ENCODE data around the gene GAL3ST1.
A peak's percentile ranks its signal among the peaks of the same experiment; 100 is the strongest.

The GAL3ST1 gene

DNA sequence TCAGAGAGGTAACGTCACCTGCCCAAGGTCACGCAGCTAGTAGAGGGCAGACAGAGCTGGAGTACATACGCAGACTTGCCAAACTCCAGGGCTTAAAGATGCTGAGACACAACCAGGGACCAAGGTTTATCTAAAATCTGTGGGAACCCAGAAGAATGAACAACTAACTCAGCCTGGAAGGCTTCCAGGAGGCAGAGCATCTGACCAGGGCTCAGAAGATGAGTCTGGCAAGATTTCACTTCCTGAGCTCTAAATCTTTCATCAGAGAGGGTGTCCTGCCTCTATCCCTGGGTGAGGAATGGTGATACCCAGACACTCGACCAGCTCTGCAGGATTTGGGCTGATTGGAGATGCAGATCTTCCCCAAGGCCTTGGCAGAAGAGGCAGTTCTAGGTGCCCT lies 9.1 kb downstream of the GAL3ST1 start:
- Histone ChIP-seq H2BK5ac (ENCODE audit: low read depth, low read length, poor library complexity) (no peak overlapping the region), H2AFZ (ENCODE audit: insufficient read depth, low read length, poor library complexity) (no peak overlapping the region), H3K23ac (ENCODE audit: low read length) (no peak overlapping the region), H4K12ac (ENCODE audit: low read depth, low read length) (no peak overlapping the region), H3K9me3 (ENCODE audit: insufficient read depth, low read depth, low read length) (no peaks in the 10 kb centered on the region), H3K9ac (ENCODE audit: low read length) (no peak overlapping the region), H4K91ac (ENCODE audit: low read depth, low read length) (no peak overlapping the region), H3K27ac (ENCODE audit: low read depth, low read length) (no peak overlapping the region), H3K4me1 (ENCODE audit: control insufficient read depth in 1 of 2, insufficient read depth in 2 of 2, low read length in 2 of 2) (peaks cover 0 to 10% of the 10 kb centered on the region in 2 experiments), H3K4me2 (ENCODE audit: low read length) (no peak overlapping the region), H2AK5ac (ENCODE audit: low read length) (no peak overlapping the region), H3K18ac (ENCODE audit: low read length) (no peak overlapping the region), H2BK120ac (ENCODE audit: insufficient read depth, low read length, poor library complexity) (no peak overlapping the region), H3K4ac (ENCODE audit: low read depth, low read length) (no peak overlapping the region), H2BK12ac (ENCODE audit: low read length) (no peak overlapping the region), H3K4me3 (ENCODE audit: low read depth, low read length) (no peak overlapping the region), H3K79me2 (ENCODE audit: control insufficient read depth, insufficient read depth, low read length, poor library complexity) (no peaks in the 10 kb centered on the region), H3K27me3 (ENCODE audit: insufficient read depth, low read length) (no peaks in the 10 kb centered on the region), H3K14ac (ENCODE audit: low read length) (no peak overlapping the region), H3K36me3 (ENCODE audit: control insufficient read depth in 1 of 2, insufficient read depth in 2 of 2, low read length in 2 of 2) (no peaks in the 10 kb centered on the region), H4K8ac (ENCODE audit: low read depth, low read length) (no peak overlapping the region), H3K79me1 (ENCODE audit: low read length) (no peaks in the 10 kb centered on the region)
- no peak for DNase-seq
- no CpG with 5 or more reads among the region's 4 CpGs for WGBS (ENCODE audit: extremely low coverage, insufficient coverage, insufficient read length)

DNA sequence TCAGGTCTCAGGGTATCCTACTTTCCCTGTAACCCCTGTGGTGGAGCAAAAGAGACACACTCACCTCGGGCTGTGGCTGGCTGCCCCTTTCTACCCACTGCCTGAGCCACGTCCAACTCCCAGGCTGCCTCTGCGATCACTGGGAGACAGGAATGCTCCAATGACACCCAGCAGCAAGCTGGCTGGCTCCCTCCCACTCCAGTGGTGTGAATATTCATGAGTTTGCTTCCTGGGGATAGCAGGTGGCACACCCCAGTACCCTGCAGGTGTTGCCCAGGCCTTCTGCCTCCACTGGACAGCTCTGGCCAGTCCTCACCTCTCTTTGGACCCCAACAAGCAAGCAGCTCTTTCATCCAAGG lies 9.7 kb downstream of the GAL3ST1 start:
- Histone ChIP-seq H3K18ac (ENCODE audit: low read length) (no peak overlapping the region), H4K91ac (ENCODE audit: low read depth, low read length) (no peak overlapping the region), H4K12ac (ENCODE audit: low read depth, low read length) (no peak overlapping the region), H3K4me2 (ENCODE audit: low read length) (no peak overlapping the region), H2BK12ac (ENCODE audit: low read length) (no peak overlapping the region), H3K4me3 (ENCODE audit: low read depth, low read length) (no peak overlapping the region), H3K27me3 (ENCODE audit: insufficient read depth, low read length) (no peaks in the 10 kb centered on the region), H3K27ac (ENCODE audit: low read depth, low read length) (no peak overlapping the region), H3K23ac (ENCODE audit: low read length) (no peak overlapping the region), H4K8ac (ENCODE audit: low read depth, low read length) (no peak overlapping the region), H3K79me2 (ENCODE audit: control insufficient read depth, insufficient read depth, low read length, poor library complexity) (no peaks in the 10 kb centered on the region), H2BK5ac (ENCODE audit: low read depth, low read length, poor library complexity) (no peak overlapping the region), H3K36me3 (ENCODE audit: control insufficient read depth in 1 of 2, insufficient read depth in 2 of 2, low read length in 2 of 2) (no peaks in the 10 kb centered on the region), H3K4ac (ENCODE audit: low read depth, low read length) (no peak overlapping the region), H3K9ac (ENCODE audit: low read length) (no peak overlapping the region), H3K14ac (ENCODE audit: low read length) (no peak overlapping the region), H2AFZ (ENCODE audit: insufficient read depth, low read length, poor library complexity) (no peak overlapping the region), H3K9me3 (ENCODE audit: insufficient read depth, low read depth, low read length) (no peaks in the 10 kb centered on the region), H3K4me1 (ENCODE audit: control insufficient read depth in 1 of 2, insufficient read depth in 2 of 2, low read length in 2 of 2) (peaks cover 0 to 10% of the 10 kb centered on the region in 2 experiments), H2AK5ac (ENCODE audit: low read length) (no peak overlapping the region), H3K79me1 (ENCODE audit: low read length) (no peaks in the 10 kb centered on the region), H2BK120ac (ENCODE audit: insufficient read depth, low read length, poor library complexity) (no peak overlapping the region)
- no peak for DNase-seq
- no CpG with 5 or more reads among the region's 3 CpGs for WGBS (ENCODE audit: extremely low coverage, insufficient coverage, insufficient read length)

DNA sequence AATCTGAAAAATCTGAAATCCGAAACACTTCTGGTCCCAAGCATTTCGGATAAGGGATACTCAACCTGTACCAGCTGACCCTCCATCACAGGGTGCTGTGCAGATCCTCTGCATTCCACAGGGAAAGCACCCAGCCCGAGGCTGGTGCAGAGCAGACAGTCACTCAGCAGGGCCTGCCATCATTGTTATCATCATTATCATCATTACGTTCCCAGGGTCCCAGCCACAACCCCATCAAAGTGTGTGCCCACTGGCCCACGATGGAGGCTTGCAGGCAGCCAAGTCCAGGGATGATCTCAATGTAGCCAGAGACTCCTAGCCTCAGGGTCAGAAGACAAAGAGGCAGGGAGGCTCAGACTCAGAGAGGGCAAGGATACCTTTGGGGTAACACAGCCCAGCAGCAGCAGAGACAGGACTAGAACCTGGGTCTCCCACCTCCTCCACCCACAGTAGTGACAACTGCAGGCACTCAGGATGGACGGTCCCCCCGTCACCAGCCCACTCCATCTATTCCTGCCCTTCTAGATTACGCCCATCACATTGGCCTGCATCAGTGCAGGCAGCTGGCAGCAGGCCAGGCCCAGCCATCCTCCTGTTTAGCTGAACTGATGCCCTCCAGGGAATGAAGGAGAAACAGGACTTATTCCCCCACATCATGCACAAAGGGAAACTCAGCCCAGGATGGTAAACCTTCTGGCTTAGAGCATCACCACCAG lies 10.3 kb downstream of the GAL3ST1 start:
- H3K9me3 ChIP-seq (ENCODE audit: insufficient read depth, low read depth, low read length), result no peaks in the 10 kb centered on the region
- no peak overlapping the region for H2AFZ ChIP-seq (ENCODE audit: insufficient read depth, low read length, poor library complexity)
- H3K18ac ChIP-seq (ENCODE audit: low read length), result no peak overlapping the region
- H3K4me1 ChIP-seq (ENCODE audit: control insufficient read depth in 1 of 2, insufficient read depth in 2 of 2, low read length in 2 of 2), result peaks cover 0 to 10% of the 10 kb centered on the region in 2 experiments
- H3K79me2 ChIP-seq (ENCODE audit: control insufficient read depth, insufficient read depth, low read length, poor library complexity), result no peaks in the 10 kb centered on the region
- H4K8ac ChIP-seq (ENCODE audit: low read depth, low read length), result no peak overlapping the region
- H2BK12ac ChIP-seq (ENCODE audit: low read length), result no peak overlapping the region
- H2BK120ac ChIP-seq (ENCODE audit: insufficient read depth, low read length, poor library complexity), result no peak overlapping the region
- no peak overlapping the region for H2AK5ac ChIP-seq (ENCODE audit: low read length)
- WGBS (ENCODE audit: extremely low coverage, insufficient coverage, insufficient read length), result no CpG with 5 or more reads among the region's 8 CpGs
- no peak for DNase-seq
- no peaks in the 10 kb centered on the region for H3K79me1 ChIP-seq (ENCODE audit: low read length)
- H3K27me3 ChIP-seq (ENCODE audit: insufficient read depth, low read length), result no peaks in the 10 kb centered on the region
- no peak overlapping the region for H2BK5ac ChIP-seq (ENCODE audit: low read depth, low read length, poor library complexity)
- no peak overlapping the region for H3K9ac ChIP-seq (ENCODE audit: low read length)
- H3K36me3 ChIP-seq (ENCODE audit: control insufficient read depth in 1 of 2, insufficient read depth in 2 of 2, low read length in 2 of 2), result no peaks in the 10 kb centered on the region
- H3K14ac ChIP-seq (ENCODE audit: low read length), result no peak overlapping the region
- no peak overlapping the region for H3K4me3 ChIP-seq (ENCODE audit: low read depth, low read length)
- no peak overlapping the region for H3K27ac ChIP-seq (ENCODE audit: low read depth, low read length)
- no peak overlapping the region for H3K4ac ChIP-seq (ENCODE audit: low read depth, low read length)
- H3K4me2 ChIP-seq (ENCODE audit: low read length), result no peak overlapping the region
- no peak overlapping the region for H4K12ac ChIP-seq (ENCODE audit: low read depth, low read length)
- no peak overlapping the region for H4K91ac ChIP-seq (ENCODE audit: low read depth, low read length)
- no peak overlapping the region for H3K23ac ChIP-seq (ENCODE audit: low read length)

GRCh38 chr22:30562366-30562765 lies 12.1 kb downstream of the GAL3ST1 start:
- peak; percentile 19 to 50 for DNase-seq
- Histone ChIP-seq H2BK12ac (ENCODE audit: low read length) (no peak overlapping the region), H3K27ac (ENCODE audit: low read depth, low read length) (no peak overlapping the region), H3K79me1 (ENCODE audit: low read length) (no peaks in the 10 kb centered on the region), H3K9ac (ENCODE audit: low read length) (no peak overlapping the region), H2AK5ac (ENCODE audit: low read length) (no peak overlapping the region), H3K14ac (ENCODE audit: low read length) (no peak overlapping the region), H4K8ac (ENCODE audit: low read depth, low read length) (no peak overlapping the region), H3K4me1 (ENCODE audit: control insufficient read depth in 1 of 2, insufficient read depth in 2 of 2, low read length in 2 of 2) (peaks cover 0 to 10% of the 10 kb centered on the region in 2 experiments), H3K27me3 (ENCODE audit: insufficient read depth, low read length) (no peaks in the 10 kb centered on the region), H3K9me3 (ENCODE audit: insufficient read depth, low read depth, low read length) (no peaks in the 10 kb centered on the region), H2BK5ac (ENCODE audit: low read depth, low read length, poor library complexity) (no peak overlapping the region), H4K12ac (ENCODE audit: low read depth, low read length) (no peak overlapping the region), H3K18ac (ENCODE audit: low read length) (no peak overlapping the region), H2BK120ac (ENCODE audit: insufficient read depth, low read length, poor library complexity) (no peak overlapping the region), H3K23ac (ENCODE audit: low read length) (no peak overlapping the region), H3K79me2 (ENCODE audit: control insufficient read depth, insufficient read depth, low read length, poor library complexity) (no peaks in the 10 kb centered on the region), H4K91ac (ENCODE audit: low read depth, low read length) (no peak overlapping the region), H2AFZ (ENCODE audit: insufficient read depth, low read length, poor library complexity) (no peak overlapping the region), H3K4me2 (ENCODE audit: low read length) (no peak overlapping the region), H3K4ac (ENCODE audit: low read depth, low read length) (no peak overlapping the region), H3K4me3 (ENCODE audit: low read depth, low read length) (no peak overlapping the region), H3K36me3 (ENCODE audit: control insufficient read depth in 1 of 2, insufficient read depth in 2 of 2, low read length in 2 of 2) (no peaks in the 10 kb centered on the region)
- WGBS (ENCODE audit: extremely low coverage, insufficient coverage, insufficient read length), result no CpG with 5 or more reads among the region's 6 CpGs
